8988T (cell line): Measurements from ENCODE around the gene AJM1.

ENCODE experiments used
- DNase-seq: peaks from one replicate; pipeline ENCODE4 v3.0.0; 2011

AJM1 gene

GRCh38 chr9:136846376-136847087, 4.3 kb downstream of the AJM1 start:
- DNase-seq = no peak

GRCh38 chr9:136847088-136847825, 5.0 kb downstream of the AJM1 start:
- peak; percentile 92 for DNase-seq

- peak; percentile 92 for DNase-seq
Measured at GRCh38 chr9:136847826-136848392, 5.6 kb downstream of the AJM1 start.

- peak; percentile 94 for DNase-seq
Measured at GRCh38 chr9:136848393-136849037, 6.2 kb downstream of the AJM1 start.

GRCh38 chr9:136849038-136849959, 7.0 kb downstream of the AJM1 start, which contains the start of gene PHPT1:
TSS of gene PHPT1 (plus strand) at chr9:136849409. CDS start at chr9:136849431, 22 bp downstream.
- DNase-seq = peak; percentile 100

- DNase-seq = no peak
Measured at GRCh38 chr9:136849960-136850865, 7.9 kb downstream of the AJM1 start.

GRCh38 chr9:136850866-136851775, 8.8 kb downstream of the AJM1 start:
- DNase-seq = no peak

GRCh38 chr9:136851941-136852663, 9.8 kb downstream of the AJM1 start, which contains the start of gene MAMDC4:
TSS of gene MAMDC4 (plus strand) at chr9:136852346. CDS start at chr9:136852417, 71 bp downstream.
- DNase-seq = no peak

- DNase-seq = peak; percentile 32
Measured at GRCh38 chr9:136852664-136853595, 10.7 kb downstream of the AJM1 start.

- DNase-seq = no peak
Measured at GRCh38 chr9:136853596-136854112, 11.4 kb downstream of the AJM1 start.

- peak; percentile 53 for DNase-seq
Measured at GRCh38 chr9:136854113-136854841, 12.0 kb downstream of the AJM1 start.

- peak; percentile 20 for DNase-seq
Measured at GRCh38 chr9:136854842-136855460, 12.7 kb downstream of the AJM1 start.

- DNase-seq = peak; percentile 18
Measured at GRCh38 chr9:136855461-136856078, 13.3 kb downstream of the AJM1 start.

- DNase-seq = no peak
Measured at GRCh38 chr9:136856079-136856476, 13.8 kb downstream of the AJM1 start.

- DNase-seq = peak; percentile 16
Measured at GRCh38 chr9:136856541-136857141, 14.4 kb downstream of the AJM1 start.

- no peak for DNase-seq
Measured at GRCh38 chr9:136857166-136857565, 14.9 kb downstream of the AJM1 start.
